HepG2 (cell line): Measurements from ENCODE around the gene KIN. TPM values are rescaled to one million over a fixed set of nuclear protein-coding genes. Genes with fewer than 3 reads are reported as not detected.

Experiments used
- ATM ChIP-seq: fragments of 450-650 bp; IDR thresholded peaks from 2 replicates; pipeline ENCODE4 v1.7.1; 2017; ENCODE audit warnings: mild to moderate bottlenecking, borderline replicate concordance
- E2F1 ChIP-seq: sonication (generic); formaldehyde crosslinking; IDR thresholded peaks from 2 replicates; pipeline ENCODE4 v1.5.0; 2020; ENCODE audit warnings: missing genetic modification reagents
- HIVEP1 ChIP-seq: sonication (generic); formaldehyde crosslinking; IDR thresholded peaks from 2 replicates; pipeline ENCODE4 v1.4.0; 2020; ENCODE audit warnings: mild to moderate bottlenecking, missing genetic modification reagents
- HMGXB4 ChIP-seq, 2 experiments: sonication (generic) in 1 of 2; formaldehyde crosslinking in 1 of 2; IDR thresholded peaks; 2 replicates each; pipeline versions ENCODE4 v1.4.0 to v1.6.1; 2018 to 2020; ENCODE audit warnings: missing genetic modification reagents in 2 of 2, borderline replicate concordance in 1 of 2, low read depth in 1 of 2, mild to moderate bottlenecking in 1 of 2, missing biosample characterization in 1 of 2
- KAT8 ChIP-seq: IDR thresholded peaks from 2 replicates; pipeline ENCODE4 v1.6.1; 2016; ENCODE audit warnings: missing genetic modification reagents, missing compliant biosample characterization
- PAX8 ChIP-seq: sonication (generic); formaldehyde crosslinking; IDR thresholded peaks from 2 replicates; pipeline ENCODE4 v1.8.0; 2022; ENCODE audit warnings: mild to moderate bottlenecking, missing genetic modification reagents, borderline replicate concordance
- PRDM4 ChIP-seq: sonication (generic); formaldehyde crosslinking; IDR thresholded peaks from 2 replicates; pipeline ENCODE4 v1.9.0; 2021; ENCODE audit warnings: missing genetic modification reagents, borderline replicate concordance
- PRMT3 ChIP-seq: sonication (generic); formaldehyde crosslinking; IDR thresholded peaks from 2 replicates; pipeline ENCODE4 v1.8.1; 2022; ENCODE audit warnings: low read depth, mild to moderate bottlenecking, moderate library complexity, missing genetic modification reagents, borderline replicate concordance
- RARG ChIP-seq: sonication (generic); formaldehyde crosslinking; IDR thresholded peaks from 2 replicates; pipeline ENCODE4 v1.4.0; 2020; ENCODE audit warnings: low read depth, mild to moderate bottlenecking, missing genetic modification reagents
- SKI ChIP-seq: fragments of 450-650 bp; IDR thresholded peaks from one replicate; pipeline ENCODE4 v1.6.1; 2018; ENCODE audit warnings: mild to moderate bottlenecking; ENCODE audit not compliant: partially characterized antibody
- ZBTB34 ChIP-seq: sonication (generic); formaldehyde crosslinking; IDR thresholded peaks from 2 replicates; pipeline ENCODE4 v1.8.0; 2022; ENCODE audit warnings: mild to moderate bottlenecking, missing genetic modification reagents
- ZBTB38 ChIP-seq: sonication (generic); formaldehyde crosslinking; IDR thresholded peaks from 2 replicates; pipeline ENCODE4 v1.5.1; 2020; ENCODE audit warnings: mild to moderate bottlenecking, missing genetic modification reagents
- ZFP36L1 ChIP-seq: sonication (generic); formaldehyde crosslinking; IDR thresholded peaks from 2 replicates; pipeline ENCODE4 v1.8.0; 2022; ENCODE audit warnings: mild to moderate bottlenecking, missing genetic modification reagents, moderate library complexity
- ZNF556 ChIP-seq: sonication (generic); formaldehyde crosslinking; IDR thresholded peaks from 2 replicates; pipeline ENCODE4 v1.4.0; 2020; ENCODE audit warnings: mild to moderate bottlenecking, missing genetic modification reagents, borderline replicate concordance
- ZNF609 ChIP-seq: sonication (generic); formaldehyde crosslinking; IDR thresholded peaks from 2 replicates; pipeline ENCODE4 v1.4.0; 2020; ENCODE audit warnings: mild to moderate bottlenecking, missing genetic modification reagents, borderline replicate concordance
- ZNF709 ChIP-seq: sonication (generic); formaldehyde crosslinking; IDR thresholded peaks from 2 replicates; pipeline ENCODE4 v1.5.0; 2020; ENCODE audit warnings: mild to moderate bottlenecking, missing genetic modification reagents
- polyA plus RNA-seq, 8 experiments: library from polyadenylated mRNA; depleted of rRNA in 3 of 8; stranded (reverse) in 7 of 8; unstranded in 1 of 8; fragments of >200 nt; fragmentation: Illumina TruSeq in 4 of 8; extraction: Trizol in 4 of 8; gene quantifications; 2 replicates each; pipeline versions ENCODE4 v1.2.1 to v1.2.3, GENCODE V29; 2011 to 2016; ENCODE audit warnings: low read depth in 4 of 8, missing spikeins in 1 of 8, mixed read lengths in 1 of 8; ENCODE audit not compliant: insufficient read depth in 1 of 8
- total RNA-seq, 5 experiments: library from RNA; depleted of rRNA; stranded (reverse); fragments of >200 nt; fragmentation: Illumina TruSeq; extraction: Trizol; gene quantifications; 2 replicates each; pipeline ENCODE4 v1.2.3, GENCODE V29; 2016; ENCODE audit warnings: low read depth in 1 of 5

KIN gene
- total and polyA plus RNA-seq, 2 of the 13 experiments (the other 11 are each of a cell fraction or from before 2014, with no cell fraction given) = 4.9 to 23.2 TPM

- no peak for TF ChIP-seq ZBTB34
- no peak for TF ChIP-seq HIVEP1 (CRISPR knock-in tag)
- TF ChIP-seq ATM = no peak
- no peak for TF ChIP-seq PRMT3
- no peak for TF ChIP-seq HMGXB4 (CRISPR knock-in tag; IDR thresholded peaks at IDR 0.05; ENCODE audit: borderline replicate concordance in 1 of 2, low read depth in 1 of 2)
- TF ChIP-seq ZNF556 (CRISPR knock-in tag) = no peak
- TF ChIP-seq RARG (CRISPR knock-in tag) = no peak
- TF ChIP-seq ZNF609 (CRISPR knock-in tag) = peak; percentile 69; the same call in 1 of the 2 replicates
- no peak for TF ChIP-seq PRDM4
- TF ChIP-seq SKI = no peak
- no peak for TF ChIP-seq ZBTB38 (CRISPR knock-in tag)
- TF ChIP-seq ZFP36L1 (CRISPR knock-in tag) = no peak
- no peak for TF ChIP-seq ZNF709 (CRISPR knock-in tag)
- no peak for TF ChIP-seq E2F1
- TF ChIP-seq PAX8 (CRISPR knock-in tag) = no peak
- no peak; the same call in 1 of the 2 replicates for TF ChIP-seq KAT8 (CRISPR knock-in tag)
These were observed 84.7 kb downstream of the KIN start, which contains the start of gene ITIH2 (continued) for GRCh38 chr10:7703140-7703539.
